ENCODE measurements around the gene DLG4. TPM values are rescaled to one million over a fixed set of nuclear protein-coding genes. Genes with fewer than 3 reads are reported as not detected.
A peak's percentile ranks its signal among the peaks of the same experiment; 100 is the strongest.

DLG4 gene
- total RNA-seq = 2.1 and 22.2 TPM in 2 replicates

DNA sequence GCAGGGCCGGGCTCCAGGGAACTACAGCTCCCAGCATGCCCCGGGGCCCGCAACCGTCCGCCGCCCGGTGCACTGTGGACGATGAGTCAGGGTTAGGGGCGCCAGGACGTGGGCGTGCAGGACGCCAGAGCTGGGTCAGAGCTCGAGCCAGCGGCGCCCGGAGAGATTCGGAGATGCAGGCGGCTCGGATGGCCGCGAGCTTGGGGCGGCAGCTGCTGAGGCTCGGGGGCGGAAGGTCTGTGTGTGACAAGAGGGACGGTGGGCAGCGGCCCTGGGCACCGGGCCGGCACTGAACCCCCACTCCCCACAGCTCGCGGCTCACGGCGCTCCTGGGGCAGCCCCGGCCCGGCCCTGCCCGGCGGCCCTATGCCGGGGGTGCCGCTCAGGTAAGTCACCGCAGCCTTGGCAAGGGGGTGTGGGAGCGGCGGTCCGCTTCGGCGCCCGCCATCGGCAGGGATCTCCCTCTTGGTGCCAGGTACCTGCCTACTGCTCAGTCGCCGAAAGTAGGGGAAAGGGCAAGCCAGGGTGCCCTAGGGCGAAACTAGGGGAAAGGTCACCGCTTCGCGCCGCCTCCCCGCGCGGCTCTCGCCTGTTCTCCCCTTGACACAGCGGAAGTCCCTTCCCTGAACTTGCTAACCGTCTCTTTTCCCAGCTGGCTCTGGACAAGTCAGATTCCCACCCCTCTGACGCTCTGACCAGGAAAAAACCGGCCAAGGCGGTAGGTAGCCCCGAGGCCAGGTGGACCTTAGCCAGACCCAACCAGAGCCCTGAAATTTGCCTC lies at the start of gene DLG4, which contains the start of gene ACADVL:
Gene DLG4 (minus strand): TSS at position 25 of the 781 bp plus-strand sequence.
Gene ACADVL (plus strand): TSS at position 127 of the 781 bp plus-strand sequence. CDS start 47 bp downstream, at position 174.
- peak; percentile 95 for DNase-seq (ENCODE audit: low read depth)

- no peak for DNase-seq (ENCODE audit: low read depth)
Measured at GRCh38 chr17:7266784-7267183, 47.1 kb upstream of the DLG4 start.

DNA sequence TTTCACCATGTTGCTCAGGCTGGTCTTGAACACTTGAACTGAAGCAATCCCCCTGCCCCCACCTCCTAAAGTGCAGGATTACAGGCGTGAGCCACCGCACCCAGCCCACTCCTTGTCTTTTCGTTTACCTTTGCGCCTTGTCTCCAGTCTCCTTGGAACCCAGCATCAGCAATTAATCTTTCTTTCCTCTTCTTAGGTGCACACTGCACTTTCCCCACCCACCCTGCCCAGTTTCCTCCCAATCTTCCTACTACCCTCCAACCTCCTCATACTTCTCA lies 44.1 kb upstream of the DLG4 start:
- no peak for DNase-seq (ENCODE audit: low read depth)

GRCh38 chr17:7262935-7263800 lies 43.5 kb upstream of the DLG4 start:
- DNase-seq (ENCODE audit: low read depth) = peak; percentile 31

GRCh38 chr17:7262192-7262934 lies 42.7 kb upstream of the DLG4 start, which contains the start of gene CLDN7:
CLDN7 (minus strand) TSS chr17:7262478; CDS start chr17:7262043, 435 bp downstream.
- DNase-seq (ENCODE audit: low read depth) = peak; percentile 30

GRCh38 chr17:7261379-7262191 lies 41.9 kb upstream of the DLG4 start:
- DNase-seq (ENCODE audit: low read depth) = no peak

GRCh38 chr17:7260651-7261378 lies 41.2 kb upstream of the DLG4 start:
- no peak for DNase-seq (ENCODE audit: low read depth)

DNA sequence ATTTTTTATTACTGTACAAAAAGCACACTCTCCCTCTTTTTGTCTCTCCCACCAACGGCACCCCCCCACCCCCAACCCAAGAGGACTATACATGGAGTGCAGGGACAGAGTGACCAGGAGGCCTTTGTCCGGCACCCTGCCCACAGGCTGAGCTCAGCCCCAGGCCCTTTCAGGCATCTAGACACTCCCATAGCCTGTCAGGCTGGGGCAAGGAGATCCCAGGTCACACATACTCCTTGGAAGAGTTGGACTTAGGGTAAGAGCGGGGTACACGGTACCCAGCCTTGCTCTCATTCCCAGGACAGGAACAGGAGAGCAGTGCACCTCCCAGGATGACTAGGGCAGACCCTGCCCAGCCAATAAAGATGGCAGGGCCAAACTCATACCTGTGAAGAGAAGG lies 40.5 kb upstream of the DLG4 start:
- DNase-seq (ENCODE audit: low read depth) = no peak

GRCh38 chr17:7259555-7259889 lies 39.9 kb upstream of the DLG4 start:
- DNase-seq (ENCODE audit: low read depth) = no peak

DNA sequence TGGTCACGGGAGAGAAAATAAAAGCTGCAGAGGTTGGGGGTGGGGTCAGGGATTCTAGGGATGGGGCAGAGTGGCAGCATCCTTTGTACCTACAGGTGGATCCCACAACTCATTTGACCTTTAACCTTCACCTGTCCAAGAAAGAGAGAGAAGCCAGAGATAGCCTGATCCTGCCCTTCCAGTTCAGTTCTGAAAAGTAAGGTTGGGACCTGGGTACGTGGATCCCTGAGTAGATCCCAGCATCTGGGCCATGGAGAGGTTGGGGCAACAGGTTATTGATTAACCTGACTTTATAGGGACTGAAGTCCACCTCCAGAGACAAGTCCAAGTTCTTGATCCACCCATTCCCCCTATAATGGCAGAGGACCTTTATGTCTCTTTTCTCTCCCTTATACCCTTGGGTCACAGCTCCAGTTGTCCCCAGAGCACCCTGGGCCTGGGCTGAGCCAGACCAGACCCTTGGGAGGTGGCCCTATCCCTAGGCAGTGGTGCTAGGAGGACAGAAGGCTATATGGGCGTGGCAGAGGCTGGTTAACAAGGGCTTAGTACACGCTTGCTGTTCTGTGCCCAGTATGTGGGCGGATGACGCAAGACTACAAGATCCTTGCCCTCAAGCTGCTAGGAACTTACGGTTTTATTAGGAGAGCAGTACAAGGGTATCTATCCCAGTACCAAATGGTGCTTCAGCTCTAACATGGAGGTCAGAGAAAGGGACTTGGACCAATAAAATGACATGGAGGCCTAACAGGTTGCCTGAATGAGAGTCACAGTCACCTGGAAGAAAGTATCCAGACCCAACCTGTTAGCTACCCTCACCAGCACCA lies 39.3 kb upstream of the DLG4 start:
- peak; percentile 86 for DNase-seq (ENCODE audit: low read depth)

DNA sequence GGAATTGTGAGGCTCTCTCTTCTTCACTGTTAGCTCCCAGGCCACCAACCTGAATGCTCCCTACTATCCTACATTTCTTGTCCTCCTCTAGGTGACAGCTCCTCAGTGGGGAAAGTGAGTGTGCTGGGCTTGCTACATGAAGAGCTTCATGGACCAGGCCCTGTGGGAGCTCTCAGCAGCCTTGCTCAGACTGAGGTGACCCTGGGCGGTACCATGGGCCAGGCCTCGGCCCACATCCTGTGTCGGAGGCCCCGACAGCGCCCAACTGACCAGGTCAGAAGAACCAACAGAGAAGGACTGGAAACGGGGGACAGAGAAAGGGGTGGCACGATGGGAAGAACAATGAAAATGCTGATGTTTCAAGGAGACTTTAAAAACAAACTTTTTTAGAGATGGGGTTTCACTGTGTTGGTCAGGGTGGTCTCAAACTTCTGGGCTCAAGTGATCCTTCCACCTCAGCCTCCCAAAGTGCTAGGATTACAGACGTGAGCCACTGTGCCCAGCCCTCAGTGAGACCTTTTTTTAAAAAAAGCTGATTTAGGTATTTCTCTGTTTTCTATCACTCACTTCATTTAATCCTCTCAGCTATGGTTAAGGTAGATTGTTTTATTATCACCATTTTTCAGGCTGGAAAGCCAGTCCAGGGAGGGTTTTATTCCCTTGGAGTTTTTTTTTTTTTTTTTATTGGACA lies 37.3 kb upstream of the DLG4 start:
- DNase-seq (ENCODE audit: low read depth) = no peak

GRCh38 chr17:7254511-7254910 lies 34.9 kb upstream of the DLG4 start:
- no peak for DNase-seq (ENCODE audit: low read depth)

DNA sequence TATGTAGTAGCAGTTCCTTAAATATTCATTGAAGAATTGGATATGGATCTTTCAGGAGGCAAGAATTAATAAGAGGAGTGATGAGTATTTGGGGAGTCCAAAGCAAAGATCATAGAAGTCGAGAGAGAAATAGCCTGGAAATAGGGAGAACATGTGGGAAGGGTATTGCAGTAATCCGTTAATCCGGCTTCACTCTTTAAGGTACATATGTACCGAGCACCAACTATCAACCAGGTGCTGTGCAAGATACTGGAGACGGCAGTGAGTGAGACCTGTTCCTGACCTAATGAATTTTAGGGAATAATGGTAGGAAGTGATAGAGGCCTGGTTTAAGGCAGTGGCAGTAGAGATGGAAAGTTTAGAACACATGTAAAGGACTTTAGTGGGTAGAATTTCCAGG lies 33.4 kb upstream of the DLG4 start:
- DNase-seq (ENCODE audit: low read depth) = no peak

- DNase-seq (ENCODE audit: low read depth) = peak; percentile 81
Measured at GRCh38 chr17:7252176-7253043, 32.8 kb upstream of the DLG4 start, which contains the start of gene ELP5. ELP5 (plus strand) TSS chr17:7252215; CDS start chr17:7252551, 336 bp downstream.

- DNase-seq (ENCODE audit: low read depth) = peak; percentile 99
Measured at GRCh38 chr17:7251661-7252175, 32.1 kb upstream of the DLG4 start, which contains the start of gene CTDNEP1. CTDNEP1 (minus strand) TSS chr17:7251734; CDS start chr17:7251296, 438 bp downstream.

GRCh38 chr17:7250695-7251627 lies 31.3 kb upstream of the DLG4 start:
- no peak for DNase-seq (ENCODE audit: low read depth)

GRCh38 chr17:7249830-7250229 lies 30.2 kb upstream of the DLG4 start:
- no peak for DNase-seq (ENCODE audit: low read depth)

All from renal cortical epithelial cell (primary cell).